ENCODE results near the gene HOXB3. TPM values are rescaled to one million over a fixed set of nuclear protein-coding genes. Genes with fewer than 3 reads are reported as not detected.

Gene HOXB3
- total and polyA plus RNA-seq, 2 of the 4 experiments (the other 2 are of a cell fraction) = 6.3 to 59.6 TPM

DNA sequence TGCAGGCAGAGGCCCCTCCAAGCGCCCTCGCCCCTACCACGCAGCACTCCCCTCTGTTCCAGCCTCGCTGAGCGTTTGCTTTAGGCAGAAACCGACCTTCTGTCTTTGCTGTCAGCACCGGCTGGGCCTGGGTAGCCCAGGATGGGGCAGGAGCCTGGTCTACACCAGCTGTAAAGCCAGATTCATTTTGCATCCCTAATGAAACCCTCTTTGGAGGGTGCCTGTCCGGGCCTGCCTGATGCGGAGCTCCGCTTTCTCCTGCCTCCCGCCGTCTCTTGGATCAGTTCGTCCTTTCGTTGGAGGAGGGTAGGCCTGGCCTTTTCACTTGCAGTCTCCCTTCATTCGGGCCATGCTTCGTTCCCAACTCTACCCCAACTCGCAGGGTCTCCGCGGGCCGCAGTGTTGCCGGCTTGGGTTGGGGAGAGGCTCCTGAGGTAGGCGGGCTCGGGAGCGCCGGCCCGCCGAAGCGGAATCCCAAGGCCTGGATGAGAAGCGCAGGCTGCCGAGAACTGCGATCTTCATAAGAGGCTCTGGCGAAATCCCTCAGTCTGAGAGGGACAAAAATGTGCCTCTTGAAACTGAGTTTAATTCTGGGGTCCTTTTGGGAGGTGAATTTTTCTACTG is 29.9 kb upstream of the HOXB3 start:
- TF ChIP-seq CEBPB (IDR thresholded peaks at IDR 0.05; ENCODE audit: low read depth, low read length) = no peak
- no peak for TF ChIP-seq RAD21 (IDR thresholded peaks at IDR 0.05; ENCODE audit: low read length)
- no peak for TF ChIP-seq NFE2L2 (IDR thresholded peaks at IDR 0.05; ENCODE audit: low read depth, low read length)
- no peak for TF ChIP-seq MAZ (IDR thresholded peaks at IDR 0.05; ENCODE audit: borderline replicate concordance, low read depth, low read length)
- no peak for TF ChIP-seq SMC3 (IDR thresholded peaks at IDR 0.05; ENCODE audit: low read depth, low read length)
- no peak for TF ChIP-seq CHD1 (IDR thresholded peaks at IDR 0.05; ENCODE audit: low read depth, low read length)
- no peak for TF ChIP-seq FOS (IDR thresholded peaks at IDR 0.05; ENCODE audit: low read depth, low read length)
- H2BK5ac ChIP-seq (ENCODE audit: low read depth, low read length, poor library complexity, severe bottlenecking) = no peak overlapping the region
- H3K4ac ChIP-seq (ENCODE audit: low read depth, low read length) = no peak overlapping the region
- H4K5ac ChIP-seq (ENCODE audit: low read depth, low read length) = no peak overlapping the region
- 50% methylated on average over 10 of the region's 32 CpGs; no CpG with 5 or more reads in 1 of the 2 experiments for WGBS, 2 experiments (ENCODE audit: extremely low coverage in 2 of 2, insufficient read length in 1 of 2)
- H3K27me3 ChIP-seq (ENCODE audit: control insufficient read depth, insufficient read depth, low read length) = peaks cover 95% of the 10 kb centered on the region
- H3K18ac ChIP-seq (ENCODE audit: low read depth, low read length) = no peak overlapping the region
- H2AFZ ChIP-seq (replicated peaks; ENCODE audit: low read length, poor library complexity) = no peak overlapping the region
- dilution Hi-C loops (cut with HindIII; ENCODE audit: low sequenced_read_pairs, unreplicated experiment) (no loop called here), in situ Hi-C loops (cut with MboI; ENCODE audit: low sequenced_read_pairs) (loop anchor here (10.0 kb wide), 1 partner anchor 455 kb away; no protein-coding TSS in a partner anchor), intact Hi-C loops (cut with micrococcal nuclease) (loop anchor here (2.0 kb wide), 3 partner anchors 357 to 485 kb away; no protein-coding TSS in a partner anchor)
- H3K23ac ChIP-seq (ENCODE audit: low read depth, low read length) = no peak overlapping the region
- no peak overlapping the region for H3K9ac ChIP-seq (ENCODE audit: low read depth, low read length)
- no peak overlapping the region for H3K14ac ChIP-seq (replicated peaks; ENCODE audit: low read depth, low read length)
- no peak overlapping the region for H2AK5ac ChIP-seq (ENCODE audit: low read depth, low read length)
- H2BK20ac ChIP-seq (ENCODE audit: low read depth, low read length) = no peak overlapping the region
- no peaks in the 10 kb centered on the region; the same call in 1 of the 2 replicates for H3K9me1 ChIP-seq (ENCODE audit: insufficient read depth, low read length)
- no peak overlapping the region for H2AK9ac ChIP-seq (replicated peaks; ENCODE audit: low read depth, low read length, poor library complexity)
- H3K79me1 ChIP-seq (ENCODE audit: low read depth in 1 of 2, low read length in 2 of 2) = no peaks in the 10 kb centered on the region
- H3K4me1 ChIP-seq (ENCODE audit: control insufficient read depth, insufficient read depth, low read length) = no peaks in the 10 kb centered on the region; the same call in 1 of the 2 replicates
- no peak overlapping the region for H2BK15ac ChIP-seq (ENCODE audit: low read depth, low read length)
- H4K20me1 ChIP-seq (ENCODE audit: insufficient read depth, low read length) = peaks cover 9% of the 10 kb centered on the region; the same call in 1 of the 2 replicates
- POLR2A ChIA-PET (ENCODE audit: unreplicated experiment) = no interaction called here
- no peak overlapping the region for H3K56ac ChIP-seq (ENCODE audit: extremely low read depth, insufficient read depth, low read length)
- no peak for DNase-seq
- CTCF ChIA-PET = no interaction called here
- no peak for ATAC-seq (ENCODE audit: low read depth)
- no peak overlapping the region for H4K91ac ChIP-seq (ENCODE audit: insufficient read depth, low read depth, low read length)
- no peaks in the 10 kb centered on the region for H3K36me3 ChIP-seq (ENCODE audit: control insufficient read depth, insufficient read depth, low read length)
- no peak overlapping the region for H3K27ac ChIP-seq (ENCODE audit: insufficient read depth, low read length)
- H3K4me3 ChIP-seq (ENCODE audit: insufficient read depth, low read depth, low read length) = no peak overlapping the region
- peaks cover 11% of the 10 kb centered on the region for H3K9me3 ChIP-seq (ENCODE audit: control insufficient read depth, insufficient read depth, low read length)
- H4K8ac ChIP-seq (ENCODE audit: low read depth in 2 of 2, low read length in 2 of 2) = no peak overlapping the region
- H2BK120ac ChIP-seq (ENCODE audit: low read depth, low read length) = no peak overlapping the region
- no TSS peak for BruUV-seq (replicated peaks)
- no peak overlapping the region for H3K4me2 ChIP-seq (ENCODE audit: low read depth, low read length)
